Measurements from ENCODE around the gene GJB3. TPM values are rescaled to one million over a fixed set of nuclear protein-coding genes. Genes with fewer than 3 reads are reported as not detected.
"Not testable (repeated sequence)": the region's sequence is repeated elsewhere in the genome, so short reads cannot be mapped to it uniquely, and the experiment has no call there.

The GJB3 gene
- polyA plus RNA-seq, 3 donors: 0.26 to 0.32 (median 0.31) TPM

DNA sequence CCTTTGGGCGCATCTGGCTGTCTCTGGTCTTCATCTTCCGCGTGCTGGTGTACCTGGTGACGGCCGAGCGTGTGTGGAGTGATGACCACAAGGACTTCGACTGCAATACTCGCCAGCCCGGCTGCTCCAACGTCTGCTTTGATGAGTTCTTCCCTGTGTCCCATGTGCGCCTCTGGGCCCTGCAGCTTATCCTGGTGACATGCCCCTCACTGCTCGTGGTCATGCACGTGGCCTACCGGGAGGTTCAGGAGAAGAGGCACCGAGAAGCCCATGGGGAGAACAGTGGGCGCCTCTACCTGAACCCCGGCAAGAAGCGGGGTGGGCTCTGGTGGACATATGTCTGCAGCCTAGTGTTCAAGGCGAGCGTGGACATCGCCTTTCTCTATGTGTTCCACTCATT is 23.6 kb upstream of the GJB3 start:
- DNase-seq (ENCODE audit: extremely low read depth in 1 of 11, low read depth in 9 of 11, low spot score in 4 of 11): no peak

DNA sequence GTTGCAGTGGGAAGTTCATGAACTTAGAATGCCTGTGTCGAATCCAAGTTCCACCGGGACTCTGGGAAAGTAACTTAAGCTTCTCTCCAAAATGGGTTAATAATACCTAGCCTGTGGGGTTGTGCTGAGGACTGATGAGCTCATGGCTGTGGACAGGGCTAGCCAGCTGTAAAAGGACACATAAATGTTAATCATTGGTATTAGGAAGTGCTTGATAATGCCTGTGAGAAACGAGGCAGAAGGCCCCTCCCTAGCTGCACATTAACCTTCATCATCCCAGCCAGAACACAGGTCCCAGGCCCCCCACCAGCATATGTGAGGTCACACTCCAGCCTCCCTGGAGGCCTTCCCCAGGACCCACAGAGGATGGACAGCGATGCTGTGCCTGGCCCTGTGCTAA is 22.3 kb upstream of the GJB3 start:
- DNase-seq (ENCODE audit: extremely low read depth in 1 of 11, low read depth in 9 of 11, low spot score in 4 of 11): no peak

DNA sequence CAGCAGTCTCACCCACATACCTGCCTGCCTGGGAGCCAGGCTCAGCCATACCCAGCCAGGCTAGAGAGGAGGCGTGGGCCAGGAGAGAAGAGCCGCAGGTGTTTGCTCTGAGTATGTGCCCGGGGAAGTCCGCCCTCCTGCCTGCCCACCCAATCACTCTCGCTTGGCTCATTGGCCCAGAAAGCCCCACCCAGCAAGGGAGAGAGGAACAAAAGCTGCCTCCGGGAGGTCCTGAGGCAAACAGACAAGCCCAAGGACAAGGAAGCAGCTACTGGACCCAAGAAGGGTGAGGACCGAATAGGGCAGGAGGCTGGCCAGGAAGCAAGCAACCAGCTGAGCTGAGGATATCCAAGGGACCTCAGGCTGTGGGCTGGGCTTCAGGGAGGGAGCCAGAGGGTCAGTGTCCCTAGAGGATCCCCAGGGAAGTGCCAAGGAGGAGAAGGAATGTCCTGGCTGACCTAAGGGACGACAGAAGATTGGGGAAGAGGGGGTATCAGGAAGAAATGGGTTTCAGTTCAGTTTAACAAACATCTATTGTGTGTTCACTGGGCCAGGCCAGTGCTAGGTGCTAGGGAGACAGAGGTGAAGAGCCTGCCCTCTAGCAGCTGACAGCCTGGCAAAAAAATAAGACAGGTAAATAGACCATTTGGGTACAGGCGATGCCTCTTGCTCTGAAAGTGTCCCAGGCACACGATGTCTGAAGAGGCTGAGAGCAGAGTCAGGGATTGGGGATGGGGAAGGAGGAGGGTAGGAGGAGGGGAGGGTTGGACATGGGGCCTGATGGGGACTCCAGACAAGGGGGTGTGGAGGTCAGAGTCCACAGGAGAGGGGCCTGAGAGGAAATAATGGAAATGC is 21.3 kb upstream of the GJB3 start, which contains the start of gene GJB4:
Gene GJB4 (plus strand): TSS at position 238 of the 855 bp plus-strand sequence. CDS start 1,515 bp downstream, outside the sequence.
- no peak for DNase-seq (ENCODE audit: extremely low read depth in 1 of 11, low read depth in 9 of 11, low spot score in 4 of 11)

DNA sequence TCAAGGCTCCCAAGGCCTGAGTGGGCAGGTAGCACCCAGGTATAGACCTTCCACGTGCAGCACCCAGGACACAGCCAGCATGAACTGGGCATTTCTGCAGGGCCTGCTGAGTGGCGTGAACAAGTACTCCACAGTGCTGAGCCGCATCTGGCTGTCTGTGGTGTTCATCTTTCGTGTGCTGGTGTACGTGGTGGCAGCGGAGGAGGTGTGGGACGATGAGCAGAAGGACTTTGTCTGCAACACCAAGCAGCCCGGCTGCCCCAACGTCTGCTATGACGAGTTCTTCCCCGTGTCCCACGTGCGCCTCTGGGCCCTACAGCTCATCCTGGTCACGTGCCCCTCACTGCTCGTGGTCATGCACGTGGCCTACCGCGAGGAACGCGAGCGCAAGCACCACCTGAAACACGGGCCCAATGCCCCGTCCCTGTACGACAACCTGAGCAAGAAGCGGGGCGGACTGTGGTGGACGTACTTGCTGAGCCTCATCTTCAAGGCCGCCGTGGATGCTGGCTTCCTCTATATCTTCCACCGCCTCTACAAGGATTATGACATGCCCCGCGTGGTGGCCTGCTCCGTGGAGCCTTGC is 19.7 kb upstream of the GJB3 start:
- no peak for DNase-seq (ENCODE audit: extremely low read depth in 1 of 11, low read depth in 9 of 11, low spot score in 4 of 11)

- no peak for DNase-seq (ENCODE audit: extremely low read depth in 1 of 11, low read depth in 9 of 11, low spot score in 4 of 11)
Measured at GRCh38 chr1:34761776-34762307, 19.2 kb upstream of the GJB3 start.

DNA sequence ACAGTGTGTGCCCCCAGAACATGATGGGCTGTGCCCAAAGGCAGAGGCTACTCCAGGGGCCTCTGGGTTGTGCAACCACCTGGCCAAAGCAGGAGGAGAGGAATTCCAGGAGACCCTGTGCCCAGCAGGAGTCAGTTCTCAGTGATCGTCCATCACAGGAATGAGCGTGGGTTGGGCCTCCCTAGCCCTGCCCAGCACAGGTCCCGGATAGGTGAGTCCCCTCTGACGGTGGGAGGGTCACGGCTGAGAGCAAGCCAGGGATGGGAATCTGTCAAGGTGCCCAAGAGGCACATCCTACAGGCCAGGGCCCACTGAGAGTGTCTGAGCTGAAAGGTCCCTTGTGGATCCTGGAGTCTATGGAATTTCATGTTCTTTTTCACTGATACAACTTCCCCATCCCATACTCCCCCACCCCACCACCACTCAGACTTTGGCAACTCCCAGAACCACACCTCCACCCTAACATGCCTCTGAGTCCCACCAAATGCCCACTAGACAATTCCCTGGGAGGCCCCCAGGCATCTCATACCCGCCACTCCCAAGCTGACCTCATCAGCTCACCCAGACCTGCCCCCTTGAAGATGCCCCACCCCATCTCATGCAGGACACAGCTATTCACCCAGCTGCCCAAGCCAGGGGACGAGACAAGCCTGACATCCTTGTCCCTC is 18.4 kb upstream of the GJB3 start:
- no peak for DNase-seq (ENCODE audit: extremely low read depth in 1 of 11, low read depth in 9 of 11, low spot score in 4 of 11)

DNA sequence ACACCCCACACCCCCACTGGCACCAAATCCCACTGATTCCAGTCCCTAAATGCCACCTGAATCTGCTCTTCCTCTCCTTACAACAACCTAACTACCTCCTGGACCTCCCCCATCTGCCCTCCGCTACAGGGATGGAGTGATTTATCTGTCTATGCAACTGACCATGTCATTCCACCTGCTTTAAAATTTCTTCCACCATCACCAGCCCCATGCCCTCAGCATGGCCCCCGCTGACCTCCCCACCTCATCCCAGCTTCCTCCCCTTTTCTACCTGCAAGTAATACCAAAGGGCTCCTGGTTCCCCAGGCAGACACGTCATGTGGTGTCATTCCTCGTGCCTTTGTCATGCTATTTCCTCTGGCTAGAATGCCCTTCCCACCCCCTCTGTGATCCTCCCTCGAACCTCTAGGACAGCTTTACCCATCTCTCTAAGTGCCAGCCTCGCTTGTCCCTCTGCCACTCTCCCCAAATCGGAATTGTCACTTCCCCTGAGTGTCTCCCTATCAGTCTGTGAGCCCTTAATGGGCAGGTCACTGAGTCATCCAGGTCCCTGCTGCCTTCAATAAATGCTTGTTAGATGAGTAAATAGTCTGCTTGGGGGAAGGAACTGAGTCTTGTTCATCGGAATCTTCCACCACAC is 17.8 kb upstream of the GJB3 start:
- no peak for DNase-seq (ENCODE audit: extremely low read depth in 1 of 11, low read depth in 9 of 11, low spot score in 4 of 11)

- DNase-seq (ENCODE audit: extremely low read depth in 1 of 11, low read depth in 9 of 11, low spot score in 4 of 11): no peak
Measured at GRCh38 chr1:34768856-34769255, 12.2 kb upstream of the GJB3 start.

DNA sequence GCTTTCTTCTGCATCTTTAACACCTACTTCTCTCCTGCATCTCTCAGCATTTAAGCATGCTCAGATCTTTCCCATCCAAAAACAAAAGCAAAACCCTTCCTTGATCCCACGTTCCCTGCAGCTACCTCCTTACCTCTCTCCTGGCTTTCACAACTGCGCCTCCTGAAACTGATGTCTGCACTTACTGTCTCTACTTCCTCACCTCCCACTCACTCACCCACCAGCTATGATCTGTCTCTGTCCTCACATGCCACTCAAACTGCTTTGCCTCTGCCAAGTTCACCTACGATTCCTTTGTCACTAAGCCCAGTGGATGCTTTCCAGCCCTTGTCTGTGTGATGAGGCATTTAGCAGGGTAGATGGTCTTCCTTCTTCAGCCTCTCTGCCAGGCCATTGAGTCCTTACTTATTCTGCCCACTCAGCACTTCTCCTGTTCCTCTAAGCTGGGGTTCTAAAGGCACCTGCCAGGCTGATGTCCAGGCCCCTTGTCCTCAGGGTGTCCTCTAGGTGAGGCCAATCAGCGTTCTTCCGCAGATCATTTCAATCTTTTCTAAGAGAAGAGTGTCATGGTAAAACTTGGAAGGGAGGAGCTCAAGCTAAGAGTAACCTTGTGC is 10.0 kb upstream of the GJB3 start:
- no peak for DNase-seq (ENCODE audit: extremely low read depth in 1 of 11, low read depth in 9 of 11, low spot score in 4 of 11)

GRCh38 chr1:34771573-34772371 is 9.2 kb upstream of the GJB3 start:
- no peak for DNase-seq (ENCODE audit: extremely low read depth in 1 of 11, low read depth in 9 of 11, low spot score in 4 of 11)

DNA sequence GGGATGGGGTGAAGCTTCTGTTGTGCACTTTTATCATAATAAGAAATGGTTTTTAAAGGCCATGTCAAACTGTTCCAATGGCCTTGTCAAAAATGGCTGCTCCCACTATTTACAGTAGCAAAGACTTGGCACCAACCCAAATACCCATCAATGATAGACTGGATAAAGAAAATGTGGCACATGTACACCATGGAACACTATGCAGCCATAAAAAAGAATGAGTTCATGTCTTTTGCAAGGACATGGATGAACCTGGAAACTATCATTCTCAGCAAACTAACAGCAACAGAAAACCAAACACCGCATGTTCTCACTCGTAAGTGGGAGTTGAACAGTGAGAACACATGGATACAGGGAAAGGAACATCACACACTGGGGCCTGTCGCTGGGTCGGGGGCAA is 7.9 kb upstream of the GJB3 start:
- not testable (repeated sequence) for DNase-seq (ENCODE audit: extremely low read depth in 1 of 11, low read depth in 9 of 11, low spot score in 4 of 11)

DNA sequence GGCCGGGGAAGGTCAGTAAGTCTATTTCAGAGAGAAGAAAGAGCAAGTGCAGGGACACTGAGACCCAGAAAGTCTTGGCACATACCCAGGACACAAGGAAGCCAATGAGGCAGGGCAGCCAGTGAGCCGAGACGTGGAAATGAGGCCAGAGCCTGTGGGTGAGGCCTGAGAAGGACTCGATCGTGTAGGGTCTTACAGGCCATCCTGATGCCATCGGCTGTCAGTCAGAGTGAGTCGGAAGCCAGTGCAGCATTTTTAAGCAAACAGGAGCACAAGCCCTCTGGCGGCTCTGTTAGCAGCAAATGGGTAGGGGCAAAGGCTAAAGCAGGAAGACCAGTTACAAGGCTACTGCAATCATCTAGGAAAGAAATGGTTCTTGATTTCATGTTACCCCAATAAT is 6.1 kb upstream of the GJB3 start:
- DNase-seq (ENCODE audit: extremely low read depth in 1 of 11, low read depth in 9 of 11, low spot score in 4 of 11): no peak

- DNase-seq (ENCODE audit: extremely low read depth in 1 of 11, low read depth in 9 of 11, low spot score in 4 of 11): no peak
Measured at GRCh38 chr1:34776911-34777310, 4.1 kb upstream of the GJB3 start.

DNA sequence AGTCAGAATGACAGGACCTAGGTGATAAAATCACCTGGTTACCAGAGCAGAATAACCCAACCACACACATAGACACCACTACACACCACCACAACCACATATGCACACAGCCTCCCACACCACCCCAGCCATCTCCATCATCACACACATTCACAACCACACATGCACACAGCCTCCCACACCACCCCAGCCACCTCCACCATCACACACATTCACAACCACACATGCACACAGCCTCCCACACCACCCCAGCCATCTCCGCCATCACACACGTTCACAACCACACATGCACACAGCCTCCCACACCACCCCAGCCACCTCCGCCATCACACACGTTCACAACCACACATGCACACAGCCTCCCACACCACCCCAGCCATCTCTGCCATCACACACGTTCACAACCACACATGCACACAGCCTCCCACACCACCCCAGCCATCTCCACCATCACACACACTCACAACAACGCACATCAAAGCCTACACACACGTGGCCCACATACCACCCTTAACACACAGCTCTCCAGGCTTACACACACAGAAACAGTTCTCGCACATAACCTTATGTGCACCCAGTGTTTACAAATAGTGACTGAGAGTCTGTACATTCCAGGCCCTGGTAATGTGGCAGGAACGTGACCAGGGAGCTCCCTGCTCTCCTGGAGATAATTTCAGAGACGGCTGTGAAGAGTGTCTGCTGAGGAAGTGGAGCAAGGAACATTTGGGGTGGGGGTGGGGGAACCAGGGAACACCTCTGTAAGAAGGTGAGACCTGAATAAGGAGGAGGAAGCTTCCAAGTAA is 3.3 kb upstream of the GJB3 start:
- DNase-seq (ENCODE audit: extremely low read depth in 1 of 11, low read depth in 9 of 11, low spot score in 4 of 11): no peak

DNA sequence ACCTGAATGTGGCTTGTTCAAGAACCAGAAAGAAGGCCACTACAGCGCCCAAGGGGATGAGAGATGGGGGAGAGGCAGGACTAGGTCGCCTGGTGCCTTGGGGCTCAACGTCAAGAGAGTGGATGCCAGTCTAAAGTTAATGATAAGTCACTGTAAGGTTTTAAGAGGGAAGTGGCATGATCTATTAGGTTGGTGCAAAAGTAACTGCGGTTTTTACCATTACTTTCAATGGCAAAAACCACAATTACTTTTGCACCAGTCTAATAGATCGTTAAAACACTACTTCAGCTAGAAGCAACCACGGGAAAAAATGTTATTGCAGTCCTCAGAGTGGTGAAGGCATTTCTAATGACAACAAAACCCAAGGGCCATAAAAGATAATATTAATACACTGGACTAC is 2.6 kb upstream of the GJB3 start:
- no peak for DNase-seq (ENCODE audit: extremely low read depth in 1 of 11, low read depth in 9 of 11, low spot score in 4 of 11)

DNA sequence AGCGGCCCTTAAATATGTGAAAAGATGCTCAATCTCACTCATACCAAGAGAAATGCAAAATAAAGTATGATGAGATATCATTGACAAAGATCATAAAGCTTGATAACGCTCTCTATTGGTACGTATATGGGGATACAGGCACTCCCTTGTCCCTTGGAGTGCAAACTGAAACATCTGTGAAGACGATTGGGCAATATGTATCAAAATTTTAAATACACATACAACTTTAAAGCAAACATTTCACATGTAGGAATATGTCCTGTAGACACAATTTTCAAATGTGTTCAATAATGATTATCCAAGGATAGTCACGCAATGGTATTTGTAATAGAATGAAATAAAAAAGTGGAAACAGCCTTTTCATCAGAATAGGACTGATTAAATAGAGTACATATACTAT is 2.0 kb upstream of the GJB3 start:
- DNase-seq (ENCODE audit: extremely low read depth in 1 of 11, low read depth in 9 of 11, low spot score in 4 of 11): no peak

- DNase-seq (ENCODE audit: extremely low read depth in 1 of 11, low read depth in 9 of 11, low spot score in 4 of 11): no peak
Measured at GRCh38 chr1:34779526-34779925, 1.5 kb upstream of the GJB3 start.

- DNase-seq (ENCODE audit: extremely low read depth in 1 of 11, low read depth in 9 of 11, low spot score in 4 of 11): no peak
Measured at GRCh38 chr1:34779962-34780361, 1.1 kb upstream of the GJB3 start.

Data from renal cortex interstitium (tissue), 11 donors.